GM11168 (cell line): Measurements from ENCODE around the gene GPS2.

ENCODE experiments used
- in situ Hi-C: fragments of 300-500 bp; cut with MboI; formaldehyde crosslinking; loops from one replicate; pipeline ENCODE4 v1.12.0; 2022; ENCODE audit warnings: low sequenced_read_pairs; ENCODE audit not compliant: unreplicated experiment

The GPS2 gene

DNA sequence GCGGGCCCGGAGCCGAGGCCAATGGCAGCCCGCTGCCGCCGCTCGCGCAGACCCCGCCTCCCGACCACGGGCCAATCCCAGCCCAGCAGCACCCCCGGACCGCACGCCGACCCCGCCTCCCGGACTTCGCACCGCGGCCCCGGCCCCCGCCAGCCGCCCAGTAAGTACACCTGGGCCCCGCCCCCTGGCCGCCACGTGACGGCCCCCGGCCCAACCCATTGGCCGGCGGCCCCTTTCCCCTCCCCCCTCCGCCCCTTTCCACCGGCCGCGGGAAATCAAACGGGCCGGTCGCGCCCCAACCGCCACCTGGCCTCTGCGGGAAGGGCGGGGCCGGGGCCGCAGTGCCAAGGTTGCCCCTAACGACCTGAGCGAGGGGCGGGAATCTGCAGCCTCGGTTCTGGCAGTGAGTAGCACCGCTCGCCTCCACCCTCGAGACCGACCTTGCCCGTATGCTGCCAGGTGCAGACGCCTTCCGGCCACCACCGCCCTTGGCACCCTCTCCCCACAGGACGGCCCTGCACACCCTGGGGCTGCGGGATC, 20.5 kb downstream of the GPS2 start, which contains the start of gene YBX2:
Gene YBX2, minus strand, starts transcription at position 26 of the 540 bp plus-strand sequence. CDS start 139 bp downstream, outside the sequence.
- in situ Hi-C loops = no loop called here

- in situ Hi-C loops = no loop called here
Measured at GRCh38 chr17:7293816-7294613, 21.1 kb downstream of the GPS2 start.

- in situ Hi-C loops = no loop called here
Measured at GRCh38 chr17:7293159-7293558, 22.0 kb downstream of the GPS2 start.

DNA sequence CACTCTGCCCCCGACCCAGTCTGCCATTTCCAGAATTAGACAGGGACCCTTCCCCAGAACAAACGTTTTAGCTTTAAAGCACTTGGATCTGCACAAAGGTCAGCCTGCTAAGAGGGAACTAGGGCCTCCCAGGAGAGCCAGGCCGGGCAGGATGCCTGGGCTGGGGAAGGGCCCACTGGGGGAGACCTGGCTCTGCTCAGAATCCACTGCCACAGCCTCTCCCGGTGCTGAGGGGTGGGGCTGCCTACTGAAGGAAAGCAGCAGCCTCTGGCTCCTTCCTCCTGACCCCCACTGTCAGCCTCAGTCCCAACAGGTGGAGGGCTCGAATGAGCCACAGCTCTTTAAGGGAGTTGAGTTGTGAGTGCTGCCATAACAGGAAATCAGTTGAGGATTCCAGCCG, 22.4 kb downstream of the GPS2 start:
- in situ Hi-C loops = no loop called here

DNA sequence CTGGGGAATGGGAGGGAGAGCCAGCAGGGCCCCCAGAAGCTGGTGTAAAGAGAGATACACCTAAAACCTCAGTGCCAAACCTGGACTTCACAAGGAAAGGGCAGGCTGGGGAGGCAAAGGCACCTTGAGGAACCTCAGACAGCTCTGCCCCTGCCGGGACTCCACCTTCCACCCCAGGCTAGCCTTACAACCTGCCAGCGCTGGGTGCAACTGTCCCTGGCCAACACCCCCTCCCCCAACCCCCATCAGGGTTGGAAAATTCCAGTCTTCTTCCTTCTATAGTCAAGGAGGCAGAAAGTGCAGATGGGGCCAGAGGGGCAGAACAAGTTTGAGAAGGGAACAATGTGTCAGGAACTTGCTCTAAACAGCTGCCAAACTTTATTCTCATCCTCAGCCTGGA, 23.0 kb downstream of the GPS2 start:
- in situ Hi-C loops = no loop called here

DNA sequence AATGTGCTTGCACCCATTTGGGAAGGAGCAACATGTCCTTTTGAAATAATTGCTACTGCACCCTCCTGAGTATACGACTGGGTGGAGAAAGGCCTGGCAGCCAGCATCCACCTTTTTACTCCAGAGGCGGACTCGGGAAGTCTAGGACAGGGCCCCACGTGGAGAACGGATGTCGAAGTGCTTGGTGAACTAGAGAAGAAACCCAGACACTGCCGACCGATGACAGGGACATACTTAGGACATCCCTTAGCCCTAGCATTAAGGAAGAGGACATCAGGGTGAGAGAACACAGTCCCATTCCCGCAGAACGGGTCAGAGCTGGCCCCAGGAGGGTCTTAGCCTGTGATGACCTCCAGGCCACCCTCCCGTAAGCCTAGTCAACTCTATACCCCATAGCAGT, 24.5 kb downstream of the GPS2 start:
- in situ Hi-C loops = no loop called here

GRCh38 chr17:7290166-7290565, 25.0 kb downstream of the GPS2 start:
- in situ Hi-C loops = no loop called here

DNA sequence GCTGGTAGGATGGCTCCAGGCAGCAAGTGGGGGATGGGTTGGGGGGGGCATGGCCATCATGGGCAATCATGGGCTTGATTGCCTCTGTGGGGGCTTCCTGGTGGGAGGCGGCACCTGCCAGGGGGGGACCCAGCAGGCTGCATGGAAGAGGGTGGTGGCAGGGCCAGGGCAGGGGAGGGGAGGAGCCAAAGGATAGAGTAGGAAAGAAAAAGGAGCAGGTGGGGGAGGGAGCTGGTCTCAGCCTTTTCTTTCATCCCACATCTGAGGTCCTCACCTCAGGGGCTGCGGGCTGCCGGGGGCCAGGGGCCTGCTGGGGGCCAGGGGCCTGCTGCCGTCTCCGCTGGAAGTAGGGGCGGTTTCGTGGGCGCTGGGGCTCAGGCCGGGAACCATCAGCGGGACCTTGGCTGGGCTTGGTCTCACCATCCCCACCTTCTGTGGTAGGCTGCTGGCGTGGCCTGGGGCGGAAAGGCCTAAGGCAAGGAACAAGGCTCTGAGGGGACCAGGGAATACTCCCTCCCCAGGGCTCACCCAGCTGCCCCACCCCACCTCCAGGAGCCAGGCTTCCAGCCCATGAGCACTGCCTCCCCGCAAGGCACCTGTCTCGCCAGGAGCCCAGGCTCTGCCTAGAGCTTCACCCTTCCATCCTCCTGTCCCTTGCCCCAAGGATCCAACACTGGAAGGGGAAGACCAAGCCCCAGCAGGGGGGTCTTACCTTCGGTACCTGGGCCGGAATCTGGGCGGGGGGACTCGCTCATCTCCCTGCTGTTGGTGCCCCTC, 25.7 kb downstream of the GPS2 start:
- in situ Hi-C loops = no loop called here

DNA sequence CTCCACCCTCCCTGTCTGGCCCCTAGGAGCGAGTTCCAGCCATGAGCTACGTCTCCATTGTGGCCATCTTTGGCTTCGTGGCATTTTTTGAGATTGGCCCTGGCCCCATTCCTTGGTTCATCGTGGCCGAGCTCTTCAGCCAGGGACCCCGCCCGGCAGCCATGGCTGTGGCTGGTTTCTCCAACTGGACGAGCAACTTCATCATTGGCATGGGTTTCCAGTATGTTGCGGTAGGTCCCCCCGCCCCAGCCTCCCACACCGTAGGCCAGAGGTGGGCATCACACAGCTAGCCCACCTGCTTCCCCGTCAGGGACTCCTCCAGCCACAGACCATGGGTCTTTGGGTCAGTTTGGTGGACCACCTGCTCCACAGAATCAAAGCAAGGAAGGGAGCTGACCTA, 29.5 kb downstream of the GPS2 start:
- in situ Hi-C loops = no loop called here

DNA sequence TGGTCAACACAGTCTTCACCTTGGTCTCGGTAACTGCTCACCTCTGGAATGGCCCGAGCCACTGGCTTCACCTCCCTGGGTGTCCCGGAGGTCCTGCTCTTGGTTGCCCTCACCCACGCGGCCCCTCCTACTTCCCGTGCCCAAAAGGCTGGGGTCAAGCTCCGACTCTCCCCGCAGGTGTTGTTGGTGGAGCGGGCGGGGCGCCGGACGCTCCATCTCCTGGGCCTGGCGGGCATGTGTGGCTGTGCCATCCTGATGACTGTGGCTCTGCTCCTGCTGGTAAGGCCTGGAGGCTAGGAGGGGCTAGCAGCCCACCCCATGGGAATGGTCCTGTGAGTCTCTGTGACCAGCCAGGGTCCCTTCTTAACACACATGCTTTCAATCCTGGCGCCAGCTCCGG, 30.2 kb downstream of the GPS2 start:
- in situ Hi-C loops = no loop called here

GRCh38 chr17:7283471-7284216, 31.5 kb downstream of the GPS2 start:
- in situ Hi-C loops = no loop called here

GRCh38 chr17:7282752-7283321, 32.3 kb downstream of the GPS2 start:
- in situ Hi-C loops = no loop called here

- in situ Hi-C loops = no loop called here
Measured at GRCh38 chr17:7281953-7282751, 33.0 kb downstream of the GPS2 start.

DNA sequence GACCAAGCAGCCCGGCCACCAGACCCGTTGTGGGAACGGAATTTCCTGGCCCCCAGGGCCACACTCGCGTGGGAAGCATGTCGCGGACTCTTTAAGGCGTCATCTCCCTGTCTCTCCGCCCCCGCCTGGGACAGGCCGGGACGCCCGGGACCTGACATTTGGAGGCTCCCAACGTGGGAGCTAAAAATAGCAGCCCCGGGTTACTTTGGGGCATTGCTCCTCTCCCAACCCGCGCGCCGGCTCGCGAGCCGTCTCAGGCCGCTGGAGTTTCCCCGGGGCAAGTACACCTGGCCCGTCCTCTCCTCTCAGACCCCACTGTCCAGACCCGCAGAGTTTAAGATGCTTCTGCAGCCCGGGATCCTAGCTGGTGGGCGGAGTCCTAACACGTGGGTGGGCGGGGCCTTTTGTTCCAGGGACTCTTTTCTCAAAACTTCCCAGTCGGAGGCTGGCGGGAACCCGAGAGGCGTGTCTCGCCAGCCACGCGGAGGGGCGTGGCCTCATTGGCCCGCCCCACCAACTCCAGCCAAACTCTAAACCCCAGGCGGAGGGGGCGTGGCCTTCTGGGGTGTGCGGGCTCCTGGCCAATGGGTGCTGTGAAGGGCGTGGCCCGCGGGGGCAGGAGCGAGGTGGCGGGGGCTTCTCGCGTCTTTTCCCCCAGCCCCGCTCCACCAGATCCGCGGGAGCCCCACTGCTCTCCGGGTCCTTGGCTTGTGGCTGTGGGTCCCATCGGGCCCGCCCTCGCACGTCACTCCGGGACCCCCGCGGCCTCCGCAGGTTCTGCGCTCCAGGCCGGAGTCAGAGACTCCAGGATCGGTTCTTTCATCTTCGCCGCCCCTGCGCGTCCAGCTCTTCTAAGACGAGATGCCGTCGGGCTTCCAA, 33.8 kb downstream of the GPS2 start, which contains the start of gene SLC2A4:
Gene SLC2A4, plus strand, starts transcription at position 645 of the 879 bp plus-strand sequence. Its CDS starts 217 bp downstream, at position 862.
- in situ Hi-C loops = no loop called here

GRCh38 chr17:7280519-7281073, 34.6 kb downstream of the GPS2 start:
- in situ Hi-C loops = no loop called here

DNA sequence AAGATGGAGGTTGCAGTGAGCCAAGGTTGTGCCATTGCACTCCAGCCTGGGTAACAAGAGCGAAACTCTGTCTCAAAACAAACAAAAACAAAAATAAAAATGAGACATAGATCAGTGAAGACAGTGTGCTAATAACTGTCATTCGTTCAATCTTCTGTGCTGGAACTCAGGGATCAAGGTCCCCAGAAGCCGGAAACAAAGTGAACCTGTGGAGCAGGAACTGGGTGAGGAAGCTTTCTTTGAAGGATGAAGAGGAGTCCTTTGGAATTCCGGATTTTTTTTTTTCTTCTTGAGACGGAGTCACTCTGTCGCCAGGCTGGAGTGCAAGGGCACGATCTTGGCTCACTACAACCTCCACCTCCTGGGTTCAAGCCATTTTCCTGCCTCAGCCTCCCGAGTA, 35.7 kb downstream of the GPS2 start:
- in situ Hi-C loops = loop anchor here (10.0 kb wide), 1 partner anchor 155 kb away; the partner anchor contains the start of genes FGF11 and TMEM102

DNA sequence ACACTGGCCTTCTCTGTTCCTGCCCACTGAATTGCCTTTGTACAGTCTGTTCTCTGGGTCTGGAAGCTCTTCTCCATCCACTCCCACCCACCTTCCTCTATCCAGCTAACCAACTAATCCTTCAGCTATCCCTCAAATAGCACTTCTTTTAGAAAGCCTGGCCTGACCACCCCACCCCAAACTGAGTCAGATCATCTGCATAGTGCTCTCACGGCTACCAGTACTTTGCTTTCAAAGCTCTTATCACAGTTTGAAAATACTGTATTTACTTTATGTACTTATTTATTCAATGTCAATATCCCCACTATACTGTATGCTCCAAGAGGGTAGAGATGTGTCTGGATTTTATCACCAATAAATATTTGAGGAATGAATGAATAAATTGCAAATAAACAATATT, 48.4 kb downstream of the GPS2 start:
- in situ Hi-C loops = no loop called here

DNA sequence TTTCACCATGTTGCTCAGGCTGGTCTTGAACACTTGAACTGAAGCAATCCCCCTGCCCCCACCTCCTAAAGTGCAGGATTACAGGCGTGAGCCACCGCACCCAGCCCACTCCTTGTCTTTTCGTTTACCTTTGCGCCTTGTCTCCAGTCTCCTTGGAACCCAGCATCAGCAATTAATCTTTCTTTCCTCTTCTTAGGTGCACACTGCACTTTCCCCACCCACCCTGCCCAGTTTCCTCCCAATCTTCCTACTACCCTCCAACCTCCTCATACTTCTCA, 51.4 kb downstream of the GPS2 start:
- in situ Hi-C loops = no loop called here
